HepG2 (cell line): ENCODE data around the gene UBE2O. TPM values are rescaled to one million over a fixed set of nuclear protein-coding genes. Genes with fewer than 3 reads are reported as not detected.

Experiments
- ATF7-NPFF ChIP-seq: sonication (generic); formaldehyde crosslinking; IDR thresholded peaks from 2 replicates; pipeline ENCODE4 v1.8.1; 2023; ENCODE audit warnings: mild to moderate bottlenecking, low read depth, missing genetic modification reagents, moderate library complexity
- CAMTA2 ChIP-seq: sonication (generic); formaldehyde crosslinking; IDR thresholded peaks from 2 replicates; pipeline ENCODE4 v1.4.0; 2020; ENCODE audit warnings: mild to moderate bottlenecking, missing genetic modification reagents, borderline replicate concordance
- EEA1 ChIP-seq: sonication (generic); formaldehyde crosslinking; IDR thresholded peaks from 2 replicates; pipeline ENCODE4 v1.5.1; 2020; ENCODE audit warnings: mild to moderate bottlenecking, missing genetic modification reagents, borderline replicate concordance
- HDAC2 ChIP-seq: sonication (generic); formaldehyde crosslinking; IDR thresholded peaks from 2 replicates; pipeline ENCODE4 v1.4.0; 2020; ENCODE audit warnings: missing genetic modification reagents
- HNF4A ChIP-seq: sonication (generic); formaldehyde crosslinking; IDR thresholded peaks from 2 replicates; pipeline ENCODE4 v1.4.0; 2020; ENCODE audit warnings: missing genetic modification reagents
- KDM5B ChIP-seq: sonication (generic); formaldehyde crosslinking; IDR thresholded peaks from 2 replicates; pipeline ENCODE4 v1.4.0; 2020; ENCODE audit warnings: missing genetic modification reagents, mild to moderate bottlenecking, borderline replicate concordance
- NCOR1 ChIP-seq: fragments of 200-600 bp; sonication (generic); IDR thresholded peaks from 2 replicates; pipeline ENCODE4 v1.7.0; 2017; ENCODE audit warnings: antibody characterized with exemption, low read length, borderline replicate concordance
- RCOR2 ChIP-seq: IDR thresholded peaks from 2 replicates; pipeline ENCODE4 v1.6.1; 2016; ENCODE audit warnings: missing biosample characterization, missing genetic modification reagents
- REL ChIP-seq: sonication (generic); formaldehyde crosslinking; conservative IDR thresholded peaks from 2 replicates; pipeline ENCODE4 v1.8.0; 2022; ENCODE audit warnings: mild to moderate bottlenecking, missing genetic modification reagents, moderate library complexity
- RFX1 ChIP-seq: fragments of 450-650 bp; IDR thresholded peaks from 2 replicates; pipeline ENCODE4 v1.6.1; 2017
- SMYD3 ChIP-seq: sonication (generic); formaldehyde crosslinking; IDR thresholded peaks from 2 replicates; pipeline ENCODE4 v1.8.1; 2023; ENCODE audit warnings: mild to moderate bottlenecking, missing genetic modification reagents
- SP1 ChIP-seq, 2 experiments: fragments of 450-650 bp in 1 of 2; sonication (generic) in 1 of 2; formaldehyde crosslinking in 1 of 2; IDR thresholded peaks; 2 replicates each; pipeline versions ENCODE4 v1.4.0 to v1.6.1; 2016 to 2020; ENCODE audit warnings: missing genetic modification reagents in 1 of 2
- THAP11 ChIP-seq: IDR thresholded peaks from 2 replicates; pipeline ENCODE4 v1.6.1; 2016; ENCODE audit warnings: missing biosample characterization, missing genetic modification reagents
- ZNF124 ChIP-seq: sonication (generic); formaldehyde crosslinking; IDR thresholded peaks from 2 replicates; pipeline ENCODE4 v1.4.0; 2020; ENCODE audit warnings: missing genetic modification reagents
- ZNF367 ChIP-seq: sonication (generic); formaldehyde crosslinking; IDR thresholded peaks from 2 replicates; pipeline ENCODE4 v1.4.0; 2020; ENCODE audit warnings: missing genetic modification reagents, borderline replicate concordance
- ZNF605 ChIP-seq: sonication (generic); formaldehyde crosslinking; IDR thresholded peaks from 2 replicates; pipeline ENCODE4 v1.8.0; 2022; ENCODE audit warnings: mild to moderate bottlenecking, missing genetic modification reagents
- ZNF615 ChIP-seq: sonication (generic); formaldehyde crosslinking; IDR thresholded peaks from 2 replicates; pipeline ENCODE4 v1.5.0; 2020; ENCODE audit warnings: mild to moderate bottlenecking, missing genetic modification reagents, borderline replicate concordance
- ZNF703 ChIP-seq: sonication (generic); formaldehyde crosslinking; IDR thresholded peaks from 2 replicates; pipeline ENCODE4 v1.5.1; 2020; ENCODE audit warnings: missing genetic modification reagents, mild to moderate bottlenecking, moderate library complexity, borderline replicate concordance
- ZNF776 ChIP-seq: sonication (generic); formaldehyde crosslinking; IDR thresholded peaks from 2 replicates; pipeline ENCODE4 v1.4.0; 2020; ENCODE audit warnings: mild to moderate bottlenecking, missing genetic modification reagents
- polyA plus RNA-seq, 8 experiments: library from polyadenylated mRNA; depleted of rRNA in 3 of 8; stranded (reverse) in 7 of 8; unstranded in 1 of 8; fragments of >200 nt; fragmentation: Illumina TruSeq in 4 of 8; extraction: Trizol in 4 of 8; gene quantifications; 2 replicates each; pipeline versions ENCODE4 v1.2.1 to v1.2.3, GENCODE V29; 2011 to 2016; ENCODE audit warnings: low read depth in 4 of 8, missing spikeins in 1 of 8, mixed read lengths in 1 of 8; ENCODE audit not compliant: insufficient read depth in 1 of 8
- total RNA-seq, 5 experiments: library from RNA; depleted of rRNA; stranded (reverse); fragments of >200 nt; fragmentation: Illumina TruSeq; extraction: Trizol; gene quantifications; 2 replicates each; pipeline ENCODE4 v1.2.3, GENCODE V29; 2016; ENCODE audit warnings: low read depth in 1 of 5
- TF ChIP-seq, protein P1 (sequence below): sonication (generic); formaldehyde crosslinking; IDR thresholded peaks from 2 replicates; pipeline ENCODE4 v1.5.0; 2020; ENCODE audit warnings: missing genetic modification reagents
- TF ChIP-seq, protein P2 (sequence below): sonication (generic); formaldehyde crosslinking; IDR thresholded peaks from 2 replicates; pipeline ENCODE4 v1.8.1; 2023; ENCODE audit warnings: mild to moderate bottlenecking, moderate library complexity, missing genetic modification reagents
- TF ChIP-seq, protein P3 (sequence below): sonication (generic); formaldehyde crosslinking; IDR thresholded peaks from 2 replicates; pipeline ENCODE4 v1.8.1; 2022; ENCODE audit warnings: mild to moderate bottlenecking, missing genetic modification reagents
- TF ChIP-seq, protein P4 (sequence below): sonication (generic); formaldehyde crosslinking; IDR thresholded peaks from 2 replicates; pipeline ENCODE4 v1.5.0; 2020; ENCODE audit warnings: mild to moderate bottlenecking, missing genetic modification reagents

Gene UBE2O
- total and polyA plus RNA-seq, 2 of the 13 experiments (the other 11 are each of a cell fraction or from before 2014, with no cell fraction given): 21.5 to 23.5 TPM

DNA sequence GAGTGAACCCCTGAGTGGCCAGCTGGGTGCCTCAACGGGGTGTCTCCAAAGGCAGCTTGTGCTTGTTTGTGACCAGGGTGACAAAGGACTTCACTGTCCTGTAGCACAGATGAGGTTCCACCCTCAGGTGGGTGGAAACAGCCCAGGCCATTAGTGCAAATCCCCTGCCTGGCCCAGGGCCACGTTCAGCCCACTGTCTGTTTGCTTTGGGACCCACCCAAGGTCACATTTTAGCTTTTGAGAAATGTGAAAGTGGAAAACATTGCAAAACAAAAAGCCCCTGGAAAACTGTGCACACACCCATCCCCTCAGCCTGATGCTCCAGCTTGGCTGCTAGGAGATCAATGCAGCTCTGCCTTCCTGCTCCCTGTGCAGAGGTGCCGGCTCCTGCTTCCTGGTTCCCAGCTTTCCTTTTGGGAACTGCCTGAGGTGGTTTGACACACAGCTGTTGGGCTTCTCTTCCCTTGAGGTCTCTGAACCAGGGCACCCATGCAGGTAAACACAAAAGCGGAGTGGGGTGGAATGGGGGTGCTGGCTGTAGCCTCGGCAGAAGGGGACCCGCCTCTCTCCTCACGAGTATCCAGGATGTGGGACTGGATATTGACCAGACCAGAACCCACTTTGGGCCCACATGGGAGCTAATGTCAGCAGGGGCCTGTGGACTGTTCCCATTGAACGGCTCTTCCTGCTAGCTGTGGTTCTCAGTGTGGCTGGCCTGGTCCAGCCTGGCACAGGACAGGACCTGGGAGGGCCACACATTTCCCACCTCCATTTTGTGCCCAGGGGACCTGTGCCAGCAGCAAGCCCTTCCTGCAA, 76.4 kb downstream of the UBE2O start (continued):
- TF ChIP-seq, protein P1, sequence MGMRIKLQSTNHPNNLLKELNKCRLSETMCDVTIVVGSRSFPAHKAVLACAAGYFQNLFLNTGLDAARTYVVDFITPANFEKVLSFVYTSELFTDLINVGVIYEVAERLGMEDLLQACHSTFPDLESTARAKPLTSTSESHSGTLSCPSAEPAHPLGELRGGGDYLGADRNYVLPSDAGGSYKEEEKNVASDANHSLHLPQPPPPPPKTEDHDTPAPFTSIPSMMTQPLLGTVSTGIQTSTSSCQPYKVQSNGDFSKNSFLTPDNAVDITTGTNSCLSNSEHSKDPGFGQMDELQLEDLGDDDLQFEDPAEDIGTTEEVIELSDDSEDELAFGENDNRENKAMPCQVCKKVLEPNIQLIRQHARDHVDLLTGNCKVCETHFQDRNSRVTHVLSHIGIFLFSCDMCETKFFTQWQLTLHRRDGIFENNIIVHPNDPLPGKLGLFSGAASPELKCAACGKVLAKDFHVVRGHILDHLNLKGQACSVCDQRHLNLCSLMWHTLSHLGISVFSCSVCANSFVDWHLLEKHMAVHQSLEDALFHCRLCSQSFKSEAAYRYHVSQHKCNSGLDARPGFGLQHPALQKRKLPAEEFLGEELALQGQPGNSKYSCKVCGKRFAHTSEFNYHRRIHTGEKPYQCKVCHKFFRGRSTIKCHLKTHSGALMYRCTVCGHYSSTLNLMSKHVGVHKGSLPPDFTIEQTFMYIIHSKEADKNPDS (CRISPR knock-in tag): 0 out of 2 replicates have a peak, but pooled peaks have one; percentile 8
- TF ChIP-seq NCOR1: 0 out of 2 replicates have a peak, but pooled peaks have one; percentile 70
- TF ChIP-seq HNF4A (CRISPR knock-in tag): peak; percentile 87
- TF ChIP-seq, protein P2, sequence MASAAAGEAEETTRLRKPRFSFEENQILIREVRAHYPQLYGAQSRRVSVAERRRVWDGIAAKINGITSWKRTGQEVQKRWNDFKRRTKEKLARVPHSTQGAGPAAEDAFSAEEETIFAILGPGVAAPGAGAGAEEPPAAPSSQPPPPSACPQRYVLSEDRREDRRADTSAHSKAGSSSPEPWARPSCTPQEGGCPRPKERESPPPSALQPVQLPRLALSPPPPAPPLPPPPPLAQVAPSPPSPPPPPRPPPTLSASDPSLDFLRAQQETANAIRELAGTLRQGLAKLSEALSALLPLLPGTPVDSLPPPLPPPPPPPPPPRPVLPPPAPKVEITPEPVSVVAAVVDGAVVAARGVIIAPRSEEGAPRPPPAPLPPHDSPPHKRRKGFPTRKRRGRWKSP (CRISPR knock-in tag): peak; percentile 63; the same call in 1 of the 2 replicates
- TF ChIP-seq ZNF124 (CRISPR knock-in tag): peak; percentile 56; the same call in 1 of the 2 replicates
- TF ChIP-seq KDM5B (CRISPR knock-in tag): peak; percentile 75; the same call in 1 of the 2 replicates
- TF ChIP-seq ZNF367 (CRISPR knock-in tag): no peak
- peak; percentile 82; the same call in 1 of the 2 replicates for TF ChIP-seq SMYD3 (CRISPR knock-in tag)
- peak; percentile 68; the same call in 1 of the 2 replicates for TF ChIP-seq REL (CRISPR knock-in tag)
- TF ChIP-seq CAMTA2 (CRISPR knock-in tag): 0 out of 2 replicates have a peak, but pooled peaks have one; percentile 69
- TF ChIP-seq, protein P3, sequence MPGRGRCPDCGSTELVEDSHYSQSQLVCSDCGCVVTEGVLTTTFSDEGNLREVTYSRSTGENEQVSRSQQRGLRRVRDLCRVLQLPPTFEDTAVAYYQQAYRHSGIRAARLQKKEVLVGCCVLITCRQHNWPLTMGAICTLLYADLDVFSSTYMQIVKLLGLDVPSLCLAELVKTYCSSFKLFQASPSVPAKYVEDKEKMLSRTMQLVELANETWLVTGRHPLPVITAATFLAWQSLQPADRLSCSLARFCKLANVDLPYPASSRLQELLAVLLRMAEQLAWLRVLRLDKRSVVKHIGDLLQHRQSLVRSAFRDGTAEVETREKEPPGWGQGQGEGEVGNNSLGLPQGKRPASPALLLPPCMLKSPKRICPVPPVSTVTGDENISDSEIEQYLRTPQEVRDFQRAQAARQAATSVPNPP (CRISPR knock-in tag): peak; percentile 41; the same call in 1 of the 2 replicates
- peak; percentile 90 for TF ChIP-seq HDAC2
- peak; percentile 64 for TF ChIP-seq THAP11 (CRISPR knock-in tag)
- TF ChIP-seq SP1 (IDR thresholded peaks at IDR 0.05): no peak
- TF ChIP-seq SP1 (CRISPR knock-in tag; IDR thresholded peaks at IDR 0.05): 0 out of 2 replicates have a peak, but pooled peaks have one; percentile 30
- peak; percentile 80 for TF ChIP-seq RCOR2 (CRISPR knock-in tag)
- 0 out of 2 replicates have a peak, but pooled peaks have one; percentile 4 for TF ChIP-seq RFX1
- TF ChIP-seq ZNF776: peak; percentile 74; the same call in 1 of the 2 replicates
- 0 out of 2 replicates have a peak, but pooled peaks have one; percentile 76 for TF ChIP-seq ZNF615 (CRISPR knock-in tag)
- TF ChIP-seq EEA1 (CRISPR knock-in tag): peak; percentile 88; the same call in 1 of the 2 replicates
- TF ChIP-seq, protein P4, sequence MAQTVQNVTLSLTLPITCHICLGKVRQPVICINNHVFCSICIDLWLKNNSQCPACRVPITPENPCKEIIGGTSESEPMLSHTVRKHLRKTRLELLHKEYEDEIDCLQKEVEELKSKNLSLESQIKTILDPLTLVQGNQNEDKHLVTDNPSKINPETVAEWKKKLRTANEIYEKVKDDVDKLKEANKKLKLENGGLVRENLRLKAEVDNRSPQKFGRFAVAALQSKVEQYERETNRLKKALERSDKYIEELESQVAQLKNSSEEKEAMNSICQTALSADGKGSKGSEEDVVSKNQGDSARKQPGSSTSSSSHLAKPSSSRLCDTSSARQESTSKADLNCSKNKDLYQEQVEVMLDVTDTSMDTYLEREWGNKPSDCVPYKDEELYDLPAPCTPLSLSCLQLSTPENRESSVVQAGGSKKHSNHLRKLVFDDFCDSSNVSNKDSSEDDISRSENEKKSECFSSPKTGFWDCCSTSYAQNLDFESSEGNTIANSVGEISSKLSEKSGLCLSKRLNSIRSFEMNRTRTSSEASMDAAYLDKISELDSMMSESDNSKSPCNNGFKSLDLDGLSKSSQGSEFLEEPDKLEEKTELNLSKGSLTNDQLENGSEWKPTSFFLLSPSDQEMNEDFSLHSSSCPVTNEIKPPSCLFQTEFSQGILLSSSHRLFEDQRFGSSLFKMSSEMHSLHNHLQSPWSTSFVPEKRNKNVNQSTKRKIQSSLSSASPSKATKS (CRISPR knock-in tag): peak; percentile 89; the same call in 1 of the 2 replicates
- TF ChIP-seq ATF7-NPFF (CRISPR knock-in tag): no peak
- TF ChIP-seq ZNF703: no peak
- peak; percentile 79 for TF ChIP-seq ZNF605 (CRISPR knock-in tag)
